GM18511 (cell line): Measurements from ENCODE around the gene CSMD2.
"Not testable (repeated sequence)": the region's sequence is repeated elsewhere in the genome, so short reads cannot be mapped to it uniquely, and the experiment has no call there.

Experiments
- ATAC-seq: cut with Tn5 transposase; IDR thresholded peaks from one replicate; pipeline ENCODE4 v1.9.1; 2021; ENCODE audit warnings: mild to moderate bottlenecking, moderate library complexity; ENCODE audit not compliant: unreplicated experiment

CSMD2 gene

DNA sequence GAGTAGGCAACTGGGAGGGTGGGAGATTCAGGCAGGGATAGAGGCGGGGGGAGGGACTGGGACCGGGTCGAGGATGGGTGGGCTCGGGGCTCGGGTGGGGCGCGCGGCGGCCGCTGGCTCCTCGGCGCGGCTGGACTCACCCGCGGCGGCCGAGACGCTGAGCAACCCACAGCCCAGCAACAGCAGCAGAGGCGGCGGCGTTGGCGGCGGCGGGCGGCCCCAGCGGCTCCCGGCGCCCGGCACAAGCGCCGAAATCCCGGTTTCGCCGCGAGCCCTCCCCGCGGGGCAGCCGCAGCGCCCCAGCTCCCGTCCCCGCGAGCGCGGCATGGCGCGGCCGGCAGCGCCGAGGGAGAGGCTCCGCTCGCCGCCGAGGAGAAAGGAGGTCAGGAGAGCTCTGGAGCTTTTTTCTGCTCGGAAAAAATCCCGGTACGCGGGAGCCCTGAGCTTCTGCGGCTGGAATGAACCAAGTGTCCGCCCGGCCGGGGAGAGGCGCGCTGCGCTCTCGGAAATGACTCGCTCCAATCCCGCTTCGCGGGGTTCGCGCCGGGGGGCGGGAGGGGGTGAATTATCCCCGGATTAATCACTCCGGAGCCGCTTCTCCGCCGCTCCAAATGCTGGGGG is at the start of gene CSMD2:
TSS of gene CSMD2 (minus strand) at position 460 of the 621 bp plus-strand sequence. CDS start at position 327, 133 bp downstream.
- ATAC-seq, result no peak

DNA sequence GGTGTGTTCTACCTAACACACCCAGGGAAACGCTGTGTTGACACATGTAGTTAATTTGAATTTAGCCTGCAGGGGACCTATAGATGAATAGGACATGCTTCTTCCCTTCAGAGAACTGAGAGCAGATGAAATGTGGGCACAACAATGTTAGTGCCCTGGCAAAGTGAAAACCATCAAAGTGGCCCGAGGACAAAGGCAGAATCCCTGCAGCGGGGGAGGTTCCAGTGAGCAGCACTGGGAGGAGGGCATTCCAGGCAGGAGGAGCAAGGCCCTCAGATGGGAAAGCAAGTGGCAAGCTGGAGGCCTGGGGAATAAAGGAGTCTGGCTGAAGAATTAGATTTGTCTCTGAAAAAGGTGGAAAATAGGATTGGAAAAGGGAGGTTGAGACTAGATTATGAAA is 48.9 kb upstream of the CSMD2 start:
- no peak for ATAC-seq

DNA sequence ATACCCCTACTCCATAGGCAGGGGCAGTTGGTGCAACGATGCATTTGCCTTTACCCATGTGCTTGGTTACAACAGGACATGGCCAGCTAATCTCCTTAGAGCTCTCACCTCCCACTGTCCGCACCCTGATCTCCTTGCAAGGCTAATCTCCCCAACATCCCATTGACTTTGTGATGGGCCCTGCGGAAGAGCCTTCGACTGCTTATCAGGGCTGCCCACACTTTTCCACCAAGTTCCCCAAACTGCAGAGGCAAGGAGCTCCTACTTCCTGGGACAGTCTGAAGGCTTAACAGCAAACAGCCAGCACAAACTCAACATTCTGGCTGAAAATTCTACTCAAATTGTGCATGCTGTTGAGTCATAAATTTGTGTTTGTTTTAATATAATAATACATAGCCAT is 47.6 kb upstream of the CSMD2 start:
- ATAC-seq, result no peak

DNA sequence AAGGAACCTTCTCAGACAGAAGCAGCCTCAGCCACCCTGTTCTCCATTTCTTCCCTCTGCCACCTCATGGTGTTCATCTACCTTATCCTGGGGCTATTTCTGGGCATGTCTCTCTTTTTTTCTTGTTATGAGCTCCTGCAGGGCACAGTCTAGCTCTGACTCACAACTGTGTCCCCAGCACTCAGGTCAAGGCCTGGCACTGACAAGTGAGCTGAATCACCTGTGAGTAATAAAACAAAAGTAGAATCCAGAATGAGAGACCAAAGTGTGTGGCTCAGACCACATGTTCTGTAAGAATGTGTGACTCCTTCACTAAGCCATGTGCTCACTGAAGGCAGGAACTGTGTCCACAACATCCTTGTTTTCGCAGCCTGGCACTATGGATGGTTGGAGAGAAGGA is 34.9 kb upstream of the CSMD2 start:
- ATAC-seq, result no peak

- no peak for ATAC-seq
These were observed 27.6 kb upstream of the CSMD2 start for GRCh38 chr1:34192621-34193020.

DNA sequence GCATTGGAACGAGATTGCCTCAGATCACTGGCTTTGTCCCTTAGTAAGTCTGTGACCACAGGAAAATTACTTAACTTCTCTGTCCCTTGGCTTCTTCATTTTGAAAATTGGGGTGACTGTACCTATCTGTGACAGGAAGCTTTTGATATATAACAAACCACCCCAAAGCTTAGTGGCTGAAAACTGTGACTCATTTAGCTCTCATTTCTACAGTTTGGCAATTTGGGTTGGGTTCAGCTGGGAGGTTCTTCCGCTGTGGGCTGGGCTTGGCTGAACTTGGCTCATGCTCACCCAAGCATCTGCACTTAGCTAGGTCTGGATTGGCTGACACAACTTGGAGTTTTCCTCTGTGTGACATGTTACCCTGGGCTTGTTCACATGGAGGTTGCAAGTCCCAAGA is 25.7 kb upstream of the CSMD2 start:
- ATAC-seq, result no peak

DNA sequence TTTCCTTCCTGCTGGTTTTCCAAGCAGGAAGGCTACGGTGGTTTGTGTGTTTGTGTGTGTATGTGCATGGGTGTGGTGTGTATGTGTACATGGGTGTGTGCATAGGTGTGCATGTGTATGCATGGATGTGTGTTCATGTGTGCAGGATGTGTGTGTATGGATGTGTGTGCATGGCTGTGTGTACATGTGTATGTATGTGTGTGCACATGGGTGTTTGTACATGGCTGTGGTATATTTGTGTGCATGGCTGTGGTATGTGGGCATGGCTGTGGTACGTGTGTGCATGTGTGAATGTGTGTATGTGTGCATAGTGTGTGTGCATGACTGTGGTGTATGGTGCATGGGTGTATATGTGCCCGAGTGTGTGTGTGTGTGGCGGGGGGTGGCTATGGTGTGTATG is 24.0 kb upstream of the CSMD2 start:
- ATAC-seq, result no peak

DNA sequence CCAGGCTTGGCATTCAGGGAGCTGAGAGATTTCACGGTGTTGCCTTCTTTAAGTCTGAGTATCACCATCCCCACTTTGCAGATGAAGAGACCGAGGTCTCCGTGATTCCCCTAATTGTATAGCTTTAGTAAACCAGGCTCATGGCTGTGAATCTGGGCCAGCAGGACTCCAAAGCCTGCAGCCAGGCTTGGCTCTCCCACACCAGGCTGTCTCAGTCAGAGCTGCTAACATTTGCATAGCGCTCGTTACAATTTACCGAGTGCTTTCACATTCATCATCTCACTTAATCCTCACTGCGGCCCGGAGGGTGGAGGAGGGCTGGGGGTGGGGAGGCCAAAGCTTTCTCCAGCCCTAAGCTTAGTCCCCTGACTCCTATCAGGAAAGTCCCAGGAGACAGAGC is 23.4 kb upstream of the CSMD2 start:
- no peak for ATAC-seq

- ATAC-seq, result no peak
These were observed 21.9 kb upstream of the CSMD2 start for GRCh38 chr1:34186741-34187494.

DNA sequence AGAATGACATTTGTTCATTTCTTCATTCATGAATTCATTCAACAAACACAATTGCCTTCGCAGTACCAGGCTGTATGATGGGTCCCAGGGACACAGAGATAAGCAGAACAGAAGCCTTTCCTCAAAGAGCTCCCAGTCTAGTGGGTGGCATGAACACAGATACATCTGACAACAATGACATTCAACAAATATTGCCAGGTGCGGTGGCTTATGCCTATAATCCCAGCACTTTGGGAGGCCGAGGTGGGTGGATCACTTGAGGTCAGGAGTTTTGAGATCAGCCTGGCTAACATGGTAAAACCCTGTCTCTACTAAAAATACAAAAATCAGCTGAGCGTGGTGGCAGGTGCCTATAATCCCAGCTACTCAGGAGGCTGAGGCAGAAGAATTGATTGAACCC is 18.4 kb upstream of the CSMD2 start:
- ATAC-seq, result not testable (repeated sequence)

- ATAC-seq, result no peak
These were observed 13.0 kb upstream of the CSMD2 start for GRCh38 chr1:34178072-34178471.

DNA sequence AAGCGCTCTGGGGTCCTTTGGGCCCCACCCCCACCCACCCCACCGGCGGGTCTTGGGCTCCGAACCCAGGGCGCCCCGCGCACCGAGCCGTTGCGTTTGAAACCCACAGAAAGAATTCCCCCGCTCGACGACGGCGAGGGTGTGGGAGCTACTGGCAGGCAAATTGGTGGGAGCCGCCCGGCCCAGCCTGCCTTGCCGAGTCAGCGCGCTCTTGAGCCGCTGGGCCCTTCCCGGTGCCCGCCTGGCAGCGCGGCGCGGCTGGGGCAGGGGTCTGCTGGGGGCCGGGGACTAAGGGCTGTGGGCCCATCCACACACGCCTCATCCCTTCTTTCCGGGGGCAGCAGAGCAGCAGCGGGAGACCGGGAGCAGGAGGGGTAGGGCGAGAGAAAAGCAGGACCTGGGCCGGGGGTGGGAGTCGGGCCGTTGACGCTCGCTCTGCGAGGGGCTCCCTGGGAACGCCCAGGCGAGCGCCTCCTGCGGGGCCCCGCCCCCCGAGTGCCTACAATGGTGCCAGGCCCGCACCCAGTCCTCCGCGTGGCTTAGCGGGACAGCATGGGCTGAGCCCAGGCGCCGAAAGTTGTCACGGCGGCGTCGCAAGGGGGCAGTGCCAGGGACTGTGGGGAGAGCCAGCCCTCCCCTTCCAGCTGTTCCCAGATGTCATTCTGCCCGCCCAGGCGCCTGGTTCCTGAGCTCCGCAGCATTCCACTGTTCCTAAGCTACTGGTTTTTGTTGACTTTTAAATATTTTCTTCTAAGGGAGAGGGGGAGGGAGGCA is 12.0 kb upstream of the CSMD2 start, which contains the start of gene C1orf94:
TSS of gene C1orf94 (plus strand) at position 78 of the 774 bp plus-strand sequence. CDS start 883 bp downstream, outside the sequence.
- no peak for ATAC-seq

GRCh38 chr1:34175744-34176143 is 10.7 kb upstream of the CSMD2 start:
- ATAC-seq, result no peak

DNA sequence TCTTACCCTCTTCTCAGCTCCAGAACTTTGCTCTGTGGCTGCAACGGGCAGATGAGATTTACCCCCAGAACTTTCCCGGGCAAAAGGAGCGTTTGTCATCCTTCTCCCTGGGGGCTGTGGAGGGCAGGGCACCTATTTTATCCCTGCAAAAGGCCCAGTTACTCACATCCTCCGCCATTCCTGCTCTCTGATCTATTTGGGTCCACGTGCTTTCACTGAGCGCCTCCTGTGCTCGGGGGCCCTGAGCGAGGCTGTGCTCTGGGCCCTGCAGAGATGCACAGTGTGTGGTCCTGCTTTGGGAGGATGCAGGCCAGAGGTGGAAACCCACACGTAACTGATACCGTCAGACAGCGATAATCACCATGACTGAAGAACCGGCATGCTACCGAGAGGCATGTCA is 2.4 kb upstream of the CSMD2 start:
- ATAC-seq, result no peak

DNA sequence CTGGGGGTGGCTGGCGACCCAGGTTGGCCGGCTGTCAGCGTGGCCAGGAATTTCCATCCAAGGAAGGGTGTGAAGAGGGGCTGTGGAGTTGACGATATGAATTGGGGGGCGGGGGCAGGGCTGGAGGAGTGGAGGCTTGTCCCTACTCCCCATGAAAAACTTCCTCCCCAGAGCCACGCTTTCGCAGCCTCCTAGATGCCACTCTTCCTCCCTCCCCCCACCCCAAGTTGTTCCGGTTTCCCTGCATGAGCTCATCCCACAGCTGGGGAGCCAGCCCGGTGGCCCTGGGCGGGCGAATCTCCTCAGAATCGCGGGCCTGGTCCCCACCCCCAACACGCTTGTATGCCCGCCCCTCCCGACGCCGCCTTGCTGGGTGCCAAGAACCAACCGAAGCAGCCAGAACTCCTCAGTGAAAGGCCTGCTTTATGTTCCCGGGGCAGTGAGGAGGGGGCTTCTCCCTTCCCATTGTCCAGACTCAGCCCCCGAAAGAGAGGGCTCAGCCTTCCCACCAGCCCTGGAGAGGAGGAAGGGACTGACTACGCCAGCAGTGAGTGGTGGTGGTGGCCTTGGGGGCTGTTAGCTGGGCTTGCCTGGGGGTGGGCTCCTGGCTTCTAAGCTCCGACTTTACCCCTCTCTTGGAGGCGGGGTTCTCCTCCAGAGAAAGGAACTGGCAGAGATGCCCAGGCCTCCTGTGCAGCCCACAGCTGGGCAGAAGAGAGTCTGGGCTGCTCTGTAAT is 1.8 kb upstream of the CSMD2 start:
- ATAC-seq, result no peak

DNA sequence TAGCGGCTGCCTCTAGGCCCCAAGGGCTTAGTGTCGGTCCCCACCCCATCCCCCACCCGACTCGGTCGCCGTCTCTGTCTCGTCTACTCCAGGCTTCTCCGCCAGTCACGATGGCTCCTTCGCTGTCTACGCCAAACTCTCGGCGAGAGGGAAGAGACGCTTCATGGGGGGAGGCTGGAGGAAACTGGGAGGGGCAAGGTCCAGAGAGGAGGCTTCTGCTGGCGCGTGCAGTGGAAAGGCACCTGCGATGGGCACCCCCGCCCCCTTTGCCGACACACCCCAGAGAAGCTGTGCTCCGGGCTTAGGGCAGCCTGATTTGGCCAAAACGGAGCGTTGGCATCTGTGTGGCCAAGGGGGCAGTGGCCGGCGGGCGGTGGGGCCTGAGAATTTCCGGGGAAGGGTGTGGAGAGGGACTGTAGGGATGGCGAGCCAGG is 1.2 kb upstream of the CSMD2 start:
- no peak for ATAC-seq

GRCh38 chr1:34165422-34165921 is 442 bp upstream of the CSMD2 start:
- ATAC-seq, result no peak

DNA sequence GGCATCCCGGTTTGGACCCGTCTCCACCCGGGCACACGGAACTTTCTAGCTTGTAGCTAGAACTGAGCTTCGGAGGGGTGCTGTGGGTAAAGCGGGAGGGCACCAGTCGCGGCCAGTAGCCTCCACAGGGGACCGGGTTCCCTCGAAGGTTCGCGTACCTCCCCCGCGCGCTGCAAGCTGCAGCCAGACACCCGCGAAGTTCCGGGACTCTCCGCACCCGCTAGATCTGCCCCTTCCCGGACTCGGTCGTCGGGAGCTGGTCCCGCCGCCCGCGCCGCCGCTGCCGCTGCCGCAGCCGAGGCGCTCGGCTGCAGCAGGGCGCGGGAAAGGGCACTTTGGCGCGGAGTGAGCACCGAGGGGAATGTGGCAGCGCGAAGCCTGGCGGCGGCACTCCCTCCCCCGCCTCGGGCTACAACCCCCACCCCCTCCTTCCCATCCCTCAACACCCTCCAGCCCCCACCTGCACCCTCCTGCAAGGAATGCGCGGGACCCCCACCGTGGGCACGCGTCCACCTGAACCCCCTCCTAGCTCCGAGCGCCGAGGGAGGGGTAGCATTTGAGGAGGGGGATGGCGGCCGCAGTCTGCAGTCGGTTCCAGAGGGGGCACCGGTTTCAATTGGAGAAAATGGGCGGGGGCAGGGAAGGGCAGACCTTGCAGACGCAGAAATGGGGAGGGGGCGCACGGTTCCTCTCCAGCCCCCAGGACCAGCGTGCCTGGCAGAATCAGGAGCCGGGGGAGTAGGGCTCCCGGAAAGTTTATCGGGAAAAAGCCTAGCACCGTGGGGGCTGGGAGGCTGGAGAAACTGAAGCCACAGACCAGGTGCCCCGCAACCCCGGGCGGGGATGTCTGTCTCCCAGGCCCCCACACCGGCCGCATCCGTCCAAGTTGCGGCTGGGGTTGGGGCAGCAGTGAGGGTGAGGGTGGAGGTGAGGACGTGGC is 968 bp downstream of the CSMD2 start:
- ATAC-seq, result no peak

GRCh38 chr1:34162852-34163766 is 1.9 kb downstream of the CSMD2 start:
- ATAC-seq, result no peak
